Measurements from ENCODE around the gene NXPH3. TPM values are rescaled to one million over a fixed set of nuclear protein-coding genes. Genes with fewer than 3 reads are reported as not detected.

Gene NXPH3
- total and polyA plus RNA-seq, 9 of the 15 experiments (the other 6 are each of a cell fraction or from before 2014, with no cell fraction given): 0.04 to 0.27 (median 0.07) TPM; not detected in 2

DNA sequence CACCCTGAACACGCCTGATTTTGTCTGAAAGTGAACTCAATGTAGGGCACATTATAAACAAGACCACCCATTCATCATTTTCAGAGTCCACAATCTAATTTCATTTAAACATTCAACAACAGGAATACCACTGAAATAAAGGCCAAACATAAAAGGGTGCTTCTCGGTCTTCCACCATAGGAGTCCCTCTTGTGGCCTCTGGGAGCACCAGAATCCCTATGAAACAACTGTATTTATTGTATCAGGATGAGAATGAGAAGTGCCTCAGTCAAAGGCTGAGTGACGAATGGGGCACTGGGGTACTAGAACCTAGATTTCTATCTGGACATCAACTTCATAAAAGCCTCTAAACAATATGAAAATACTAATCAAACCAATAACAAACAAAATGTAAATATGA lies 40.4 kb downstream of the NXPH3 start (continued):
- TF ChIP-seq RCOR1 (IDR thresholded peaks at IDR 0.05; ENCODE audit: borderline replicate concordance in 1 of 2, low read depth in 2 of 2, low read length in 2 of 2) (no peak), SMAD2 (IDR thresholded peaks at IDR 0.05; ENCODE audit: low read depth, low read length) (no peak), HNRNPLL (IDR thresholded peaks at IDR 0.05; ENCODE audit: low read depth, low read length, poor library complexity, severe bottlenecking) (no peak), ZNF280B (CRISPR knock-in tag; IDR thresholded peaks at IDR 0.05) (no peak), SNIP1 (IDR thresholded peaks at IDR 0.05; ENCODE audit: low read depth) (no peak), RAD21 (CRISPR knock-in tag; conservative IDR thresholded peaks at IDR 0.05 in 1 of 2, IDR thresholded peaks at IDR 0.05 in 1 of 2) (0 out of 4 replicates have a peak, but pooled peaks of 1 of the 2 experiments have one; percentile 5), PHB (CRISPR knock-in tag; IDR thresholded peaks at IDR 0.05) (no peak), ZNF655 (CRISPR knock-in tag; IDR thresholded peaks at IDR 0.05) (no peak), MBD2 (IDR thresholded peaks at IDR 0.05; ENCODE audit: borderline replicate concordance, low read depth) (no peak), CBX1 (IDR thresholded peaks at IDR 0.05; ENCODE audit: low read depth) (no peak), NR0B1 (IDR thresholded peaks at IDR 0.05; ENCODE audit: partially characterized antibody) (no peak), TEAD1 (CRISPR knock-in tag; IDR thresholded peaks at IDR 0.05) (no peak), CEBPZ (IDR thresholded peaks at IDR 0.05; ENCODE audit: borderline replicate concordance, low read depth, low read length) (no peak), CTCF (IDR thresholded peaks at IDR 0.05 in 2 of 3, conservative IDR thresholded peaks at IDR 0.05 in 1 of 3; ENCODE audit: insufficient read depth in 2 of 3, low read depth in 1 of 3, low read length in 3 of 3) (peak in 1 of 3 experiments; percentile 33; a peak in 2 of 6 replicates), MTA3 (IDR thresholded peaks at IDR 0.05; ENCODE audit: borderline replicate concordance) (no peak)
- TF ChIP-seq, protein P1, sequence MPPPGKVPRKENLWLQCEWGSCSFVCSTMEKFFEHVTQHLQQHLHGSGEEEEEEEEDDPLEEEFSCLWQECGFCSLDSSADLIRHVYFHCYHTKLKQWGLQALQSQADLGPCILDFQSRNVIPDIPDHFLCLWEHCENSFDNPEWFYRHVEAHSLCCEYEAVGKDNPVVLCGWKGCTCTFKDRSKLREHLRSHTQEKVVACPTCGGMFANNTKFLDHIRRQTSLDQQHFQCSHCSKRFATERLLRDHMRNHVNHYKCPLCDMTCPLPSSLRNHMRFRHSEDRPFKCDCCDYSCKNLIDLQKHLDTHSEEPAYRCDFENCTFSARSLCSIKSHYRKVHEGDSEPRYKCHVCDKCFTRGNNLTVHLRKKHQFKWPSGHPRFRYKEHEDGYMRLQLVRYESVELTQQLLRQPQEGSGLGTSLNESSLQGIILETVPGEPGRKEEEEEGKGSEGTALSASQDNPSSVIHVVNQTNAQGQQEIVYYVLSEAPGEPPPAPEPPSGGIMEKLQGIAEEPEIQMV (tag; conservative IDR thresholded peaks at IDR 0.05; ENCODE audit: low read depth): no peak

Measured in K562 (cell line).